ENCODE results near the gene TEDC1.

Gene TEDC1

GRCh38 chr14:105465209-105466031, 25.6 kb upstream of the TEDC1 start (continued):
- TF ChIP-seq, protein P1, sequence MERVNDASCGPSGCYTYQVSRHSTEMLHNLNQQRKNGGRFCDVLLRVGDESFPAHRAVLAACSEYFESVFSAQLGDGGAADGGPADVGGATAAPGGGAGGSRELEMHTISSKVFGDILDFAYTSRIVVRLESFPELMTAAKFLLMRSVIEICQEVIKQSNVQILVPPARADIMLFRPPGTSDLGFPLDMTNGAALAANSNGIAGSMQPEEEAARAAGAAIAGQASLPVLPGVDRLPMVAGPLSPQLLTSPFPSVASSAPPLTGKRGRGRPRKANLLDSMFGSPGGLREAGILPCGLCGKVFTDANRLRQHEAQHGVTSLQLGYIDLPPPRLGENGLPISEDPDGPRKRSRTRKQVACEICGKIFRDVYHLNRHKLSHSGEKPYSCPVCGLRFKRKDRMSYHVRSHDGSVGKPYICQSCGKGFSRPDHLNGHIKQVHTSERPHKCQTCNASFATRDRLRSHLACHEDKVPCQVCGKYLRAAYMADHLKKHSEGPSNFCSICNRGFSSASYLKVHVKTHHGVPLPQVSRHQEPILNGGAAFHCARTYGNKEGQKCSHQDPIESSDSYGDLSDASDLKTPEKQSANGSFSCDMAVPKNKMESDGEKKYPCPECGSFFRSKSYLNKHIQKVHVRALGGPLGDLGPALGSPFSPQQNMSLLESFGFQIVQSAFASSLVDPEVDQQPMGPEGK (tag by site-specific recombination; IDR thresholded peaks at IDR 0.05), result peak; percentile 75
- TF ChIP-seq ZIC2 (tag by site-specific recombination; IDR thresholded peaks at IDR 0.05) (peak; percentile 99), ZFHX2 (tag by site-specific recombination; conservative IDR thresholded peaks at IDR 0.05) (peak; percentile 67), ZNF600 (tag by site-specific recombination; IDR thresholded peaks at IDR 0.05) (peak; percentile 52; the same call in 1 of the 2 replicates), SP2 (tag by site-specific recombination; IDR thresholded peaks at IDR 0.05) (peak; percentile 17; the same call in 1 of the 2 replicates)
- TF ChIP-seq, protein P2, sequence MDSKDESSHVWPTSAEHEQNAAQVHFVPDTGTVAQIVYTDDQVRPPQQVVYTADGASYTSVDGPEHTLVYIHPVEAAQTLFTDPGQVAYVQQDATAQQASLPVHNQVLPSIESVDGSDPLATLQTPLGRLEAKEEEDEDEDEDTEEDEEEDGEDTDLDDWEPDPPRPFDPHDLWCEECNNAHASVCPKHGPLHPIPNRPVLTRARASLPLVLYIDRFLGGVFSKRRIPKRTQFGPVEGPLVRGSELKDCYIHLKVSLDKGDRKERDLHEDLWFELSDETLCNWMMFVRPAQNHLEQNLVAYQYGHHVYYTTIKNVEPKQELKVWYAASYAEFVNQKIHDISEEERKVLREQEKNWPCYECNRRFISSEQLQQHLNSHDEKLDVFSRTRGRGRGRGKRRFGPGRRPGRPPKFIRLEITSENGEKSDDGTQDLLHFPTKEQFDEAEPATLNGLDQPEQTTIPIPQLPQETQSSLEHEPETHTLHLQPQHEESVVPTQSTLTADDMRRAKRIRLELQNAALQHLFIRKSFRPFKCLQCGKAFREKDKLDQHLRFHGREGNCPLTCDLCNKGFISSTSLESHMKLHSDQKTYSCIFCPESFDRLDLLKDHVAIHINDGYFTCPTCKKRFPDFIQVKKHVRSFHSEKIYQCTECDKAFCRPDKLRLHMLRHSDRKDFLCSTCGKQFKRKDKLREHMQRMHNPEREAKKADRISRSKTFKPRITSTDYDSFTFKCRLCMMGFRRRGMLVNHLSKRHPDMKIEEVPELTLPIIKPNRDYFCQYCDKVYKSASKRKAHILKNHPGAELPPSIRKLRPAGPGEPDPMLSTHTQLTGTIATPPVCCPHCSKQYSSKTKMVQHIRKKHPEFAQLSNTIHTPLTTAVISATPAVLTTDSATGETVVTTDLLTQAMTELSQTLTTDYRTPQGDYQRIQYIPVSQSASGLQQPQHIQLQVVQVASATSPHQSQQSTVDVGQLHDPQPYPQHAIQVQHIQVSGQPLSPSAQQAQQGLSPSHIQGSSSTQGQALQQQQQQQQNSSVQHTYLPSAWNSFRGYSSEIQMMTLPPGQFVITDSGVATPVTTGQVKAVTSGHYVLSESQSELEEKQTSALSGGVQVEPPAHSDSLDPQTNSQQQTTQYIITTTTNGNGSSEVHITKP (tag by site-specific recombination; IDR thresholded peaks at IDR 0.05), result peak; percentile 66

DNA sequence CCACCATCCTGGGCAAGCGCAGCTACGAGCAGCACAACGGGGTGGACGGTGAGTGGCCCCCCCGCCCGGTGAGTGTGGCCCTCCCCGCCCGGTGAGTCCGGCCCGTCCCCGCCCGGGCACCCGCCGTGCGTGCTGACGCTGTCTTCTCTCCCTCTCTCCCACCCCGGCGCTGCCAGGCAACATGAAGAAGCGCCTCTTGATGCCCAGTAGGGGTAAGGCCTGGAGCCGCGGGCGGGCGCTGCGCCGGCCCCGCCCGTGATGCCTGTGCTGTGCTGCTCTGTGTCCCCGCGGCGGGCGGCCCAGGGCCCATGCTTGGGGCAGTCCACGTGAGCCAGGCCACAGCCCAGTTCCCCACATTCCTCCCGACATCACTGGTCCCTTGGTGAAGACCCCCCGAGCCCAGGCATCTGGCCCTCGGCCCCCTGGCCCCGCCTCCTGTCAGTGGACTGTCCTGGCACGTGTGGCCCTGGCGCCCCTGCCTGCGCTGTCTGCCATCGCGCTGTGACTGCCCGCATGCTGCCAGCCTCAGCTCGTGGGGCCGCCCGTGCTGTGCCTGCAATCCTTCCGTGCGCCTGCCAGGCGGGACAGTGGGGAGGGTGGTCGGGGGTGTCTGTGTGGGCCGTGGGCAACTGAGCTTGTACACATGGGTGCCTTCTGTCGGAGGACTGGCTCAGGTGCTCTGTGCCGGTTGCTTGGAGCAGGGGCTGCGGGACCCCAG, 24.4 kb upstream of the TEDC1 start:
- CTCF ChIA-PET, result interaction anchor here (0.8 to 5.7 kb wide), 2 partner anchors 10 to 15 kb away, joined by 3 to 31 read pairs; no protein-coding TSS in a partner anchor
- TF ChIP-seq ZBTB21 (tag by site-specific recombination; IDR thresholded peaks at IDR 0.05) (no peak), HIC1 (tag by site-specific recombination; IDR thresholded peaks at IDR 0.05) (peak; percentile 68), ZNF24 (tag by site-specific recombination; IDR thresholded peaks at IDR 0.05) (no peak), ZFHX2 (tag by site-specific recombination; conservative IDR thresholded peaks at IDR 0.05) (0 out of 2 replicates have a peak, but pooled peaks have one; percentile 9), ZFP41 (tag by site-specific recombination; IDR thresholded peaks at IDR 0.05; ENCODE audit: borderline replicate concordance) (no peak), ZNF555 (tag by site-specific recombination; conservative IDR thresholded peaks at IDR 0.05) (no peak), ZNF133 (tag by site-specific recombination; IDR thresholded peaks at IDR 0.05) (no peak), ZNF624 (tag by site-specific recombination; IDR thresholded peaks at IDR 0.05) (no peak), ZNF223 (tag by site-specific recombination; IDR thresholded peaks at IDR 0.05) (no peak)
- H3K9me3 ChIP-seq (ENCODE audit: control insufficient read depth, insufficient read depth, low read depth, low read length), result no peaks in the 10 kb centered on the region
- POLR2A ChIA-PET, result no interaction called here
- H3K4me3 ChIP-seq (ENCODE audit: low read depth, low read length), result no peak overlapping the region
- H3K4me1 ChIP-seq (ENCODE audit: control insufficient read depth, insufficient read depth, low read length), result peaks cover 8% of the 10 kb centered on the region; the same call in 1 of the 2 replicates
- 0 out of 2 replicates have a peak overlapping the region, but pooled peaks have one; percentile 1 for H3K27ac ChIP-seq (ENCODE audit: extremely low read depth, low read depth, low read length)
- peaks cover 0 to 76% of the 10 kb centered on the region in 2 experiments; a peak in 2 of 3 replicates for H3K36me3 ChIP-seq (ENCODE audit: control insufficient read depth in 2 of 2, insufficient read depth in 1 of 2, low read length in 2 of 2)
